Upper lobe of left lung (tissue), 6 donors: ENCODE data around the gene FTO. TPM values are rescaled to one million over a fixed set of nuclear protein-coding genes. Genes with fewer than 3 reads are reported as not detected.

Experiments used
- ATAC-seq, 2 donors: fragments of 200-7000 bp; cut with Tn5 transposase; one replicate each; pipeline ENCODE4 v1.9.1; 2022; ENCODE audit warnings: mild to moderate bottlenecking in 2 of 2, moderate library complexity in 2 of 2; ENCODE audit not compliant: low FRiP score in 2 of 2
- DNase-seq, 2 donors: peaks; one replicate each; pipeline ENCODE4 v3.0.0-alpha.2; 2019 to 2020
- H3K27ac ChIP-seq, 4 donors: fragments of 200-600 bp; sonication (generic); one replicate each; pipeline ENCODE4 v1.5.1; 2016 to 2019
- H3K27me3 ChIP-seq, 4 donors: fragments of 200-600 bp; sonication (generic); one replicate each; pipeline ENCODE4 v1.5.1; 2017 to 2019
- H3K36me3 ChIP-seq, 4 donors: fragments of 200-600 bp; sonication (generic); one replicate each; pipeline ENCODE4 v1.5.1; 2016 to 2019
- H3K4me1 ChIP-seq, 4 donors: fragments of 200-600 bp; sonication (generic); one replicate each; pipeline ENCODE4 v1.5.1; 2018 to 2019
- H3K4me3 ChIP-seq, 4 donors: fragments of 200-600 bp; sonication (generic); one replicate each; pipeline ENCODE4 v1.5.1; 2017 to 2019; ENCODE audit warnings: mild to moderate bottlenecking in 2 of 4, moderate library complexity in 1 of 4
- H3K9me3 ChIP-seq, 4 donors: fragments of 200-600 bp; sonication (generic); one replicate each; pipeline ENCODE4 v1.5.1; 2018 to 2019
- CTCF ChIP-seq, 6 experiments: fragments of 450-650 bp in 4 of 6; fragments of 200-600 bp in 2 of 6; sonication (generic) in 2 of 6; IDR thresholded peaks; one replicate each; pipeline ENCODE4 v1.5.1; 2016 to 2019; ENCODE audit warnings: antibody characterized with exemption in 6 of 6
- EP300 ChIP-seq, 4 donors: sonication (generic); formaldehyde crosslinking; IDR thresholded peaks; one replicate each; pipeline ENCODE4 v1.5.1; 2017; ENCODE audit warnings: antibody characterized with exemption in 4 of 4, control low read depth in 2 of 4
- POLR2A ChIP-seq, 4 donors: fragments of 450-650 bp; IDR thresholded peaks; one replicate each; pipeline ENCODE4 v1.5.1; 2016 to 2017; ENCODE audit warnings: antibody characterized with exemption in 4 of 4, mild to moderate bottlenecking in 2 of 4
- POLR2AphosphoS5 ChIP-seq, 2 donors: sonication (generic); formaldehyde crosslinking; IDR thresholded peaks; one replicate each; pipeline ENCODE4 v1.5.1; 2017; ENCODE audit warnings: antibody characterized with exemption in 2 of 2
- WGBS, 2 donors: methylation state at CpG; one replicate each; pipeline ENCODE4 v1.1.5; 2017 to 2018; 5-methylcytosine and 5-hydroxymethylcytosine counted together
- total RNA-seq, 6 donors: library from RNA; depleted of rRNA in 4 of 6; stranded (reverse); fragments of >200 nt in 4 of 6; gene quantifications; one replicate each; pipeline versions ENCODE4 v1.1.0 to v1.2.1, GENCODE V29; 2016 to 2021
- donor health status: DM: no; HTN: no; CAD: no; lungs with moderate emphysema.
- donor health status: DM: no; HTN: yes; CAD: no; lungs with severe emphysema.

The FTO gene
- total RNA-seq, 6 donors from 2014 or later = 62.9 to 114 (median 75.4) TPM

DNA sequence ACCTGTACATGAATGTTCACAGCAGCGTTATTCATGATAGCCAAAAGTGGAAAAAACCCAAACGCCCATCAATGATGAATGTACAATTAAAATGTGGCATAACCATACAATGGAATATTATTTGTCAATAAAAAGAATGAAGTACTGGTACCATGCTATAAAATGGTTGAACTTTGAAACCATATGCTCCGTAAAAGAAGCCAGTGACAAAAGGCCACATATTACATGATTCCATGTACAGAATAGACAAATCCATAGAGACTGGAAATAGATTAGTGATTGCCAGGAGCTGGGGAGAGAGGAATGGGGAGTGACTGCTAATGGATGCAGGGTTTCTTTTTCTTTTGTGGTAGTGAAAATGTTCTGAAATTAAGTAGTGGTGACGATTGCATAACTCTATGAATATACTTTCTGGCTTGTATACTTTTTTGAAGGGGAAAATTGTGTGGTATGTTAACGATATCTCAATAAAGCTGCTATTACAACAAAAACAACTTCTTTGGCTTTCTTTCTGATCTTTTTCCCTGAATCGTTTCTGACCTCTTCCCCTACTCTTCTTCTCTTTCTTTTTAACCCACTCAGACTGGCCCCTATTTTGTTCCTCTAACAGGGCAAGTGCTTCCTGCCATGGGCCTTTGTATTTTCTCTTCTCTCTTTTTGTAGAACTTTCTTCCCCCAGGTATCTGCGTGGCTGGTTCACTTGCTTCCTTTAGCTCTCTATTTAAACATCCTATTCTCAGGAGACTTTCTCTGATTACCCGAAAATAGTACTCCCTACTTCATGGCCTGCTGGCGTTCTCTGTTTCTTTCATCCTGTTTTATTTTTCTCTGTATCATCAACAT, 67.9 kb downstream of the FTO start:
- no peaks in the 10 kb centered on the region for H3K27me3 ChIP-seq
- no peak for TF ChIP-seq CTCF (IDR thresholded peaks at IDR 0.05)
- H3K4me3 ChIP-seq = no peak overlapping the region
- no peaks in the 10 kb centered on the region for H3K36me3 ChIP-seq
- H3K27ac ChIP-seq = no peak overlapping the region
- ATAC-seq = no peak
- H3K4me1 ChIP-seq = peaks cover 58 to 80% (median 66%) of the 10 kb centered on the region in 4 donors
- WGBS, 2 donors = 64 to 68% methylated on average over 9 of the region's 9 CpGs
- DNase-seq = no peak
- H3K9me3 ChIP-seq = no peaks in the 10 kb centered on the region

DNA sequence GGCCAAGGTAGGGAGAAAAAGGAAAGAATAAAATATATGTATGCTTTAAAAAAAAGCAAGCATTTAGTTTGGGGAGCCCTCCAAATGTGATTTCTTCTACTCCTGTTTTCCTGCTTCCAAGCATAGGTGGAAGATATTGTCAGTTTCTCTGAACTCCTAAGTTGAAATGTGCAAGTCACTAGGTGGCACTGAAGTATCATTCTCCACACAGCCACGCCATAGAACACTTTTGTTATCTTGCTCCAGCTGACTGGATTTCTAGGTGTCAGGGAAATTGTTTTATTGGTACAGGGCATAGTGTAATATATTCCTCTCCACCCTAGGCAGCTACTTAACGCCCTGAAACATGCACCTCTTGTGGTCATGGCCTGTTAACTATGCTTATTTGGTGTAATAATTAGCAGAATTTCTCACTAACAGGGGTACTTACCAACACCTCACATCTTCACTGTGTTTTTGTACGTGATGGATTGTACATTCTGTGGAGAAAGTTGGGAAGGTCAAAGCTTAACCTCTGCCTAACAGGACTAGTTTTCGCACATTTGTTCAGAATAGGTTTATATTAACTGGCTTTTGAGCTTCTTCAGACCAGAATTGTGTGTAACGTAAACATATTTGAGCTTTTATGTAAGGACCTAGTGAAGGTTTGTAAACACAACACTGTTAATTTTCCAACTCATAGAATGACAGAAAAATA, 69.3 kb downstream of the FTO start:
- 36 to 42% methylated on average over 5 of the region's 5 CpGs for WGBS, 2 donors
- Histone ChIP-seq H3K9me3 (no peaks in the 10 kb centered on the region), H3K36me3 (no peaks in the 10 kb centered on the region), H3K4me3 (no peak overlapping the region), H3K27ac (peak overlapping the region; percentile 1 to 37 (median 34)), H3K4me1 (peaks cover 57 to 80% (median 75%) of the 10 kb centered on the region in 4 donors), H3K27me3 (no peaks in the 10 kb centered on the region)
- DNase-seq = peak in 1 of 2 donors; percentile 39
- TF ChIP-seq CTCF (IDR thresholded peaks at IDR 0.05) (peak in 3 of 6 experiments; percentile 41 to 62 (median 50)), POLR2AphosphoS5 (IDR thresholded peaks at IDR 0.05) (no peak)
- peak; percentile 60 to 86 for ATAC-seq

- Histone ChIP-seq H3K36me3 (no peaks in the 10 kb centered on the region), H3K4me3 (no peak overlapping the region), H3K27ac (peak overlapping the region; percentile 1 to 37 (median 34)), H3K4me1 (peaks cover 51 to 78% (median 75%) of the 10 kb centered on the region in 4 donors), H3K9me3 (no peaks in the 10 kb centered on the region), H3K27me3 (no peaks in the 10 kb centered on the region)
- WGBS, 2 donors = 40 to 50% methylated on average over 8 of the region's 8 CpGs
- DNase-seq = no peak
- TF ChIP-seq CTCF (IDR thresholded peaks at IDR 0.05) = no peak
- no peak for TF ChIP-seq POLR2A (IDR thresholded peaks at IDR 0.05)
- TF ChIP-seq EP300 (IDR thresholded peaks at IDR 0.05) = no peak
- ATAC-seq = no peak
Measured at GRCh38 chr16:53773881-53774280, 69.9 kb downstream of the FTO start.

GRCh38 chr16:53775106-53775820, 71.3 kb downstream of the FTO start:
- TF ChIP-seq POLR2A (IDR thresholded peaks at IDR 0.05) (no peak), POLR2AphosphoS5 (IDR thresholded peaks at IDR 0.05) (no peak), EP300 (IDR thresholded peaks at IDR 0.05) (no peak), CTCF (IDR thresholded peaks at IDR 0.05) (no peak)
- no peaks in the 10 kb centered on the region for H3K36me3 ChIP-seq
- DNase-seq (no peak), ATAC-seq (peak in 1 of 2 donors; percentile 27)
- H3K4me3 ChIP-seq = no peak overlapping the region
- no peaks in the 10 kb centered on the region for H3K27me3 ChIP-seq
- H3K27ac ChIP-seq = peak overlapping the region in 3 of 4 donors; percentile 8 to 67 (median 54)
- 32 to 58% methylated on average over 2 of the region's 2 CpGs for WGBS, 2 donors
- H3K9me3 ChIP-seq = no peaks in the 10 kb centered on the region
- H3K4me1 ChIP-seq = peaks cover 51 to 79% (median 73%) of the 10 kb centered on the region in 4 donors
